ENCODE measurements around the gene CHAF1B. TPM values are rescaled to one million over a fixed set of nuclear protein-coding genes. Genes with fewer than 3 reads are reported as not detected.
"Not testable (repeated sequence)": the region's sequence is repeated elsewhere in the genome, so short reads cannot be mapped to it uniquely, and the experiment has no call there.

CHAF1B gene
- polyA plus RNA-seq, 3 donors, result 0.24 TPM; not detected in 2

- no peak overlapping the region for H3K27ac Mint-ChIP-seq
- Histone ChIP-seq H3K9me3 (replicated peaks in 1 of 2; ENCODE audit: control insufficient read depth in 1 of 2, insufficient read depth in 1 of 2, low read length in 2 of 2) (no peaks in the 10 kb centered on the region), H4K20me1 (ENCODE audit: insufficient read depth, low read length) (no peaks in the 10 kb centered on the region), H3K4me2 (replicated peaks; ENCODE audit: extremely low read depth, low read length, poor library complexity, severe bottlenecking) (no peak overlapping the region), H3K9ac (ENCODE audit: insufficient read depth, low read length, poor library complexity, severe bottlenecking) (no peak overlapping the region), H2AFZ (ENCODE audit: insufficient read depth, low read depth, low read length, poor library complexity, severe bottlenecking) (no peak overlapping the region), H3K27ac (ENCODE audit: low read depth in 1 of 2, low read length in 2 of 2) (no peak overlapping the region), H3K27me3 (ENCODE audit: control insufficient read depth in 2 of 2, insufficient read depth in 2 of 2, low read length in 2 of 2) (no peaks in the 10 kb centered on the region), H3K4me1 (ENCODE audit: control insufficient read depth in 1 of 2, insufficient read depth in 2 of 2, low read length in 2 of 2) (peaks cover 8 to 9% of the 10 kb centered on the region in 2 donors), H3K79me2 (ENCODE audit: insufficient read depth, low read length) (no peaks in the 10 kb centered on the region), H3K36me3 (replicated peaks in 1 of 2; ENCODE audit: control insufficient read depth in 1 of 2, insufficient read depth in 2 of 2, low read length in 2 of 2) (no peaks in the 10 kb centered on the region), H3K4me3 (replicated peaks in 1 of 3; ENCODE audit: low read depth in 2 of 3, low read length in 3 of 3) (no peak overlapping the region)
- H3K4me3 Mint-ChIP-seq, result no peak overlapping the region
- intact Hi-C loops (cut with micrococcal nuclease), result loop anchor here in 1 of 2 donors (10.0 kb wide), 1 partner anchor 1107 kb away; no protein-coding TSS in a partner anchor
- peaks cover 6% of the 10 kb centered on the region for H3K4me1 Mint-ChIP-seq
- 96% methylated on average over 3 of the region's 6 CpGs for WGBS (ENCODE audit: insufficient coverage)
- DNase-seq, result no peak
- peaks cover 0 to 1% (median 0%) of the 10 kb centered on the region in 3 donors for H3K27me3 Mint-ChIP-seq (ENCODE audit: low read depth in 3 of 3)
- H3K9me3 Mint-ChIP-seq, result peaks cover 0 to 9% (median 6%) of the 10 kb centered on the region in 7 donors
- H3K36me3 Mint-ChIP-seq, result peaks cover 13 to 31% of the 10 kb centered on the region in 2 donors
- TF ChIP-seq, protein P1, sequence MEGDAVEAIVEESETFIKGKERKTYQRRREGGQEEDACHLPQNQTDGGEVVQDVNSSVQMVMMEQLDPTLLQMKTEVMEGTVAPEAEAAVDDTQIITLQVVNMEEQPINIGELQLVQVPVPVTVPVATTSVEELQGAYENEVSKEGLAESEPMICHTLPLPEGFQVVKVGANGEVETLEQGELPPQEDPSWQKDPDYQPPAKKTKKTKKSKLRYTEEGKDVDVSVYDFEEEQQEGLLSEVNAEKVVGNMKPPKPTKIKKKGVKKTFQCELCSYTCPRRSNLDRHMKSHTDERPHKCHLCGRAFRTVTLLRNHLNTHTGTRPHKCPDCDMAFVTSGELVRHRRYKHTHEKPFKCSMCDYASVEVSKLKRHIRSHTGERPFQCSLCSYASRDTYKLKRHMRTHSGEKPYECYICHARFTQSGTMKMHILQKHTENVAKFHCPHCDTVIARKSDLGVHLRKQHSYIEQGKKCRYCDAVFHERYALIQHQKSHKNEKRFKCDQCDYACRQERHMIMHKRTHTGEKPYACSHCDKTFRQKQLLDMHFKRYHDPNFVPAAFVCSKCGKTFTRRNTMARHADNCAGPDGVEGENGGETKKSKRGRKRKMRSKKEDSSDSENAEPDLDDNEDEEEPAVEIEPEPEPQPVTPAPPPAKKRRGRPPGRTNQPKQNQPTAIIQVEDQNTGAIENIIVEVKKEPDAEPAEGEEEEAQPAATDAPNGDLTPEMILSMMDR (IDR thresholded peaks at IDR 0.05), result no peak
These were observed 2.9 kb downstream of the CHAF1B start for GRCh38 chr21:36388096-36388495.

DNA sequence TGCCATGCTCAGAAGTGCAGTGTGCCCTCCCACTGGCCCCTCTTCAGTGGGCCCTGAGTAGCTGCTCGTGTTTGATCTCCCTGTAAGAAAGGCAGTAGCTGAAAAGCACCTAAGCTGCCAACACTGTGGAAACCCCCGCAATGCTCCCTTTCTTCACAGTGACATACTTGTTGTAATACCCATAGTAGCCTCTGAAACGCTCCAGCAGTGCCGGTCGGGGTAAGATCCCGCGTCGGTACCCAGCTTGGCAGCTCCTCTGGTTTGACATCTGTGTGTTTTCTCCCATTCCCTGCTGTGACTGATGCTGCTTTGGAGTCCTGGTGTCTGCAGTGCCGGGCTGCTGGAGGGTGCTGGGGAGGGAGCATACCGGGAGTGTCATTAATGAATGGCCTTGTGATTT is 3.6 kb downstream of the CHAF1B start:
- DNase-seq, result no peak
- Histone ChIP-seq H3K4me2 (replicated peaks; ENCODE audit: extremely low read depth, low read length, poor library complexity, severe bottlenecking) (no peak overlapping the region), H3K4me3 (replicated peaks in 1 of 3; ENCODE audit: low read depth in 2 of 3, low read length in 3 of 3) (no peak overlapping the region), H3K9ac (ENCODE audit: insufficient read depth, low read length, poor library complexity, severe bottlenecking) (no peak overlapping the region), H3K79me2 (ENCODE audit: insufficient read depth, low read length) (no peaks in the 10 kb centered on the region), H3K9me3 (replicated peaks in 1 of 2; ENCODE audit: control insufficient read depth in 1 of 2, insufficient read depth in 1 of 2, low read length in 2 of 2) (no peaks in the 10 kb centered on the region), H2AFZ (ENCODE audit: insufficient read depth, low read depth, low read length, poor library complexity, severe bottlenecking) (no peak overlapping the region), H3K4me1 (ENCODE audit: control insufficient read depth in 1 of 2, insufficient read depth in 2 of 2, low read length in 2 of 2) (peaks cover 8 to 9% of the 10 kb centered on the region in 2 donors), H3K36me3 (replicated peaks in 1 of 2; ENCODE audit: control insufficient read depth in 1 of 2, insufficient read depth in 2 of 2, low read length in 2 of 2) (no peaks in the 10 kb centered on the region), H3K27ac (ENCODE audit: low read depth in 1 of 2, low read length in 2 of 2) (no peak overlapping the region), H4K20me1 (ENCODE audit: insufficient read depth, low read length) (no peaks in the 10 kb centered on the region), H3K27me3 (ENCODE audit: control insufficient read depth in 2 of 2, insufficient read depth in 2 of 2, low read length in 2 of 2) (no peaks in the 10 kb centered on the region)
- Mint-ChIP-seq H3K36me3 (peaks cover 13 to 35% of the 10 kb centered on the region in 2 donors), H3K9me3 (peaks cover 0 to 9% (median 6%) of the 10 kb centered on the region in 7 donors), H3K4me1 (peaks cover 6% of the 10 kb centered on the region), H3K4me3 (no peak overlapping the region), H3K27ac (peak overlapping the region in 1 of 7 donors; percentile 76), H3K27me3 (ENCODE audit: low read depth in 3 of 3) (no peaks in the 10 kb centered on the region)
- TF ChIP-seq, protein P1 (IDR thresholded peaks at IDR 0.05), result no peak
- WGBS (ENCODE audit: insufficient coverage), result 98% methylated on average over 8 of the region's 10 CpGs
- intact Hi-C loops (cut with micrococcal nuclease), result loop anchor here in 1 of 2 donors (10.0 kb wide), 1 partner anchor 1106 kb away; no protein-coding TSS in a partner anchor

DNA sequence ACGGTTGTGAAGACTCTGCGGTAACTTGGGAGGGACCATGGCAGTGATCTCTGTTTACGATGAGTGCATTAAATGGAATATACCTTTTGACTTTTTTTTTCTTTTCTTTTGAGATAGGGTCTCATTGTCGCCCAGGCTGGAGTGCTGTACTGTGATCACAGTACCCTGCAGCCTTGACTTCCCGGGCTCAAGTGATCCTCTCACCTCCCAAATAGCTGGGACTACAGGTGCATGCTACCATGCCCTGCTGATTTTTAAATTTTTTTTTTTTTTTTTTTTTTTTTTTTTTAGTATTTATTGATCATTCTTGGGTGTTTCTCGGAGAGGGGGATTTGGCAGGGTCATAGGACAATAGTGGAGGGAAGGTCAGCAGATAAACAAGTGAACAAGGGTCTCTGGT is 6.5 kb downstream of the CHAF1B start:
- H3K27ac ChIP-seq (ENCODE audit: low read depth in 1 of 2, low read length in 2 of 2); H3K27me3 ChIP-seq (ENCODE audit: control insufficient read depth in 2 of 2, insufficient read depth in 2 of 2, low read length in 2 of 2); H4K20me1 ChIP-seq (ENCODE audit: insufficient read depth, low read length); H3K79me2 ChIP-seq (ENCODE audit: insufficient read depth, low read length); H3K4me2 ChIP-seq (replicated peaks; ENCODE audit: extremely low read depth, low read length, poor library complexity, severe bottlenecking); intact Hi-C loops (cut with micrococcal nuclease); H2AFZ ChIP-seq (ENCODE audit: insufficient read depth, low read depth, low read length, poor library complexity, severe bottlenecking); H3K27me3 Mint-ChIP-seq (ENCODE audit: low read depth in 3 of 3); H3K9me3 Mint-ChIP-seq; DNase-seq; H3K4me1 Mint-ChIP-seq; H3K9me3 ChIP-seq (replicated peaks in 1 of 2; ENCODE audit: control insufficient read depth in 1 of 2, insufficient read depth in 1 of 2, low read length in 2 of 2); H3K9ac ChIP-seq (ENCODE audit: insufficient read depth, low read length, poor library complexity, severe bottlenecking); H3K4me3 Mint-ChIP-seq; H3K4me3 ChIP-seq (replicated peaks in 1 of 3; ENCODE audit: low read depth in 2 of 3, low read length in 3 of 3); H3K36me3 ChIP-seq (replicated peaks in 1 of 2; ENCODE audit: control insufficient read depth in 1 of 2, insufficient read depth in 2 of 2, low read length in 2 of 2); H3K4me1 ChIP-seq (ENCODE audit: control insufficient read depth in 1 of 2, insufficient read depth in 2 of 2, low read length in 2 of 2): not testable (repeated sequence)
- WGBS (ENCODE audit: insufficient coverage), result 100% methylated on average over 1 of the region's 6 CpGs
- Mint-ChIP-seq H3K36me3 (peaks cover 22 to 59% of the 10 kb centered on the region in 2 donors), H3K27ac (peak overlapping the region in 1 of 7 donors; percentile 25)

Data from CD14-positive monocyte (primary cell).